Measurements from ENCODE around the gene COX6A2. TPM values are rescaled to one million over a fixed set of nuclear protein-coding genes. Genes with fewer than 3 reads are reported as not detected.

COX6A2 gene
- total and polyA plus RNA-seq, 2 donors (not counting 3 experiments of a cell fraction or from before 2014, with no cell fraction given), result not detected

DNA sequence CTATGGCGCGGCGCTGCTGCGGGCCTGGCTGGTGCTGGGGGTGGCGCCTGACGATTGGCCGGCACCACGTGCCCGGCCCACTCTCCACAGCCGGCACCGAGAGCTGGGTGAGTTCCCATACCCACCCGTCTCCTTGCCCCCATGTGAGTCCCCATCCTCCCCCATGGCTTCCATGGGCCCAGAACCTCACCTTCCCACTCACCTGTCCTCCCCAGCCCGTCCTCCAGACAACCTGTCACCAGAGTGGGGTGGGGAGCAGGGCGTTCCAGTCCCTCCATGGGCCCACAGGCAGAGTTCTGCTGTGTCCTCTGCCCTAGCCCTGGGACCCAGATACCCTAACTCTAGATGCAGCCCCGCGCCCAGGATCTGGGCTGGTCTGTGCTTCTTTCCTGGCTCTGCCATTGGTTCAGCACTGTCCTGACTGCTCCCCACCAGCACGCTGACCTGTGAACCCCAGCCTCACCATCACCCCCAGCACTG lies 36.7 kb upstream of the COX6A2 start:
- Histone ChIP-seq H2AFZ (ENCODE audit: low read depth, low read length) (no peak overlapping the region), H3K36me3 (ENCODE audit: control insufficient read depth in 2 of 2, extremely low read depth in 1 of 2, insufficient read depth in 2 of 2, low read length in 2 of 2) (peaks cover 6 to 27% of the 10 kb centered on the region in 2 experiments), H3K27me3 (ENCODE audit: control insufficient read depth in 2 of 2, insufficient read depth in 2 of 2, low read length in 2 of 2) (no peaks in the 10 kb centered on the region), H3K79me2 (ENCODE audit: control insufficient read depth, insufficient read depth, low read length) (peaks cover 9% of the 10 kb centered on the region), H3K4me3 (replicated peaks in 1 of 3; ENCODE audit: insufficient read depth in 1 of 3, low read depth in 1 of 3, low read length in 3 of 3) (no peak overlapping the region), H3K27ac (ENCODE audit: insufficient read depth, low read depth, low read length) (no peak overlapping the region), H3K4me2 (ENCODE audit: insufficient read depth, low read length) (no peak overlapping the region), H3K9me1 (replicated peaks; ENCODE audit: control insufficient read depth, extremely low read depth, insufficient read depth, low read length) (no peaks in the 10 kb centered on the region), H3K9me3 (replicated peaks; ENCODE audit: control insufficient read depth, insufficient read depth, low read length) (no peaks in the 10 kb centered on the region), H3K9ac (replicated peaks; ENCODE audit: extremely low read depth, insufficient read depth, low read length) (no peak overlapping the region), H4K20me1 (replicated peaks; ENCODE audit: control insufficient read depth, extremely low read depth, insufficient read depth, low read length) (no peaks in the 10 kb centered on the region), H3K4me1 (ENCODE audit: control insufficient read depth, extremely low read depth, insufficient read depth, low read length) (peaks cover 8% of the 10 kb centered on the region)
- ChIA-PET POLR2A (no interaction called here), CTCF (no interaction called here)
- TF ChIP-seq POLR2AphosphoS5 (IDR thresholded peaks at IDR 0.05; ENCODE audit: insufficient read depth, low read depth, low read length), result no peak
- no peak for TF ChIP-seq MYC (IDR thresholded peaks at IDR 0.05; ENCODE audit: low read depth, low read length)
- DNase-seq (ENCODE audit: low read depth, low spot score), result no peak
- dilution Hi-C loops (cut with MboI; ENCODE audit: extremely low pct_ligation_motif_present, low sequenced_read_pairs) (no loop called here), intact Hi-C loops (cut with micrococcal nuclease) (no loop called here)
- BruUV-seq (replicated peaks), result no TSS peak
- no peak for FAIRE-seq

DNA sequence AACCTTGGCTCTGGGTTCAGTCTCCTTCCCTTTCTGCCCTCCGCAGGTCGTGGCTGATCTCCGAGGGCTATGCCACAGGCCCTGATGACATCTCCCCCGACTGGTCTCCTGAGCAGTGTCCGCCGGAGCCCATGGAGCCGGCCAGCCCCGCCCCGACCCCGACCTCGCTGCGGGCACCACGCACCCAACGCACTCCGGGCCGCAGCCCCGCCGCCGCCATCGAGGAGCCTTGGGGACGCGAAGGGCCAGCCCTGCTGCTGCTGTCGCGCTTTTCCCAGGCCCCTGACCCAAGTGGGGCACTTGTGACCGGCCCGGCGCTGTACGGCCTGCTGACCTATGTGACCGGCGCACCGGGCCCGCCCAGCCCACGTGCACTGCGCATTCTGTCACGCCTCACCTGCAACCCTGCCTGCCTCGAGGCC lies 36.2 kb upstream of the COX6A2 start:
- BruUV-seq (replicated peaks), result no TSS peak
- Histone ChIP-seq H3K4me1 (ENCODE audit: control insufficient read depth, extremely low read depth, insufficient read depth, low read length) (peaks cover 8% of the 10 kb centered on the region), H3K9me1 (replicated peaks; ENCODE audit: control insufficient read depth, extremely low read depth, insufficient read depth, low read length) (no peaks in the 10 kb centered on the region), H3K36me3 (ENCODE audit: control insufficient read depth in 2 of 2, extremely low read depth in 1 of 2, insufficient read depth in 2 of 2, low read length in 2 of 2) (peaks cover 6 to 27% of the 10 kb centered on the region in 2 experiments), H3K9me3 (replicated peaks; ENCODE audit: control insufficient read depth, insufficient read depth, low read length) (no peaks in the 10 kb centered on the region), H3K4me3 (replicated peaks in 1 of 3; ENCODE audit: insufficient read depth in 1 of 3, low read depth in 1 of 3, low read length in 3 of 3) (no peak overlapping the region), H3K27ac (ENCODE audit: insufficient read depth, low read depth, low read length) (no peak overlapping the region), H3K4me2 (ENCODE audit: insufficient read depth, low read length) (no peak overlapping the region), H3K27me3 (ENCODE audit: control insufficient read depth in 2 of 2, insufficient read depth in 2 of 2, low read length in 2 of 2) (no peaks in the 10 kb centered on the region), H2AFZ (ENCODE audit: low read depth, low read length) (no peak overlapping the region), H3K9ac (replicated peaks; ENCODE audit: extremely low read depth, insufficient read depth, low read length) (no peak overlapping the region), H4K20me1 (replicated peaks; ENCODE audit: control insufficient read depth, extremely low read depth, insufficient read depth, low read length) (no peaks in the 10 kb centered on the region), H3K79me2 (ENCODE audit: control insufficient read depth, insufficient read depth, low read length) (peaks cover 9% of the 10 kb centered on the region)
- intact Hi-C loops (cut with micrococcal nuclease) (no loop called here), dilution Hi-C loops (cut with MboI; ENCODE audit: extremely low pct_ligation_motif_present, low sequenced_read_pairs) (no loop called here)
- POLR2A ChIA-PET, result no interaction called here
- FAIRE-seq (no peak), DNase-seq (ENCODE audit: low read depth, low spot score) (no peak)
- TF ChIP-seq, protein P1, sequence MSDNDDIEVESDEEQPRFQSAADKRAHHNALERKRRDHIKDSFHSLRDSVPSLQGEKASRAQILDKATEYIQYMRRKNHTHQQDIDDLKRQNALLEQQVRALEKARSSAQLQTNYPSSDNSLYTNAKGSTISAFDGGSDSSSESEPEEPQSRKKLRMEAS (IDR thresholded peaks at IDR 0.05; ENCODE audit: insufficient read depth, insufficient read length), result no peak
- no peak for TF ChIP-seq EZH2 (IDR thresholded peaks at IDR 0.05; ENCODE audit: borderline replicate concordance, low read depth, low read length, severe bottlenecking)
- no peak for TF ChIP-seq GATA2 (IDR thresholded peaks at IDR 0.05; ENCODE audit: insufficient read depth, insufficient read length, low read depth, low read length)
- TF ChIP-seq JUN (IDR thresholded peaks at IDR 0.05; ENCODE audit: borderline replicate concordance, insufficient read depth, insufficient read length, low read depth), result no peak
- no peak for TF ChIP-seq MYC (IDR thresholded peaks at IDR 0.05; ENCODE audit: low read depth, low read length)
- TF ChIP-seq, protein P2, sequence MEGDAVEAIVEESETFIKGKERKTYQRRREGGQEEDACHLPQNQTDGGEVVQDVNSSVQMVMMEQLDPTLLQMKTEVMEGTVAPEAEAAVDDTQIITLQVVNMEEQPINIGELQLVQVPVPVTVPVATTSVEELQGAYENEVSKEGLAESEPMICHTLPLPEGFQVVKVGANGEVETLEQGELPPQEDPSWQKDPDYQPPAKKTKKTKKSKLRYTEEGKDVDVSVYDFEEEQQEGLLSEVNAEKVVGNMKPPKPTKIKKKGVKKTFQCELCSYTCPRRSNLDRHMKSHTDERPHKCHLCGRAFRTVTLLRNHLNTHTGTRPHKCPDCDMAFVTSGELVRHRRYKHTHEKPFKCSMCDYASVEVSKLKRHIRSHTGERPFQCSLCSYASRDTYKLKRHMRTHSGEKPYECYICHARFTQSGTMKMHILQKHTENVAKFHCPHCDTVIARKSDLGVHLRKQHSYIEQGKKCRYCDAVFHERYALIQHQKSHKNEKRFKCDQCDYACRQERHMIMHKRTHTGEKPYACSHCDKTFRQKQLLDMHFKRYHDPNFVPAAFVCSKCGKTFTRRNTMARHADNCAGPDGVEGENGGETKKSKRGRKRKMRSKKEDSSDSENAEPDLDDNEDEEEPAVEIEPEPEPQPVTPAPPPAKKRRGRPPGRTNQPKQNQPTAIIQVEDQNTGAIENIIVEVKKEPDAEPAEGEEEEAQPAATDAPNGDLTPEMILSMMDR (IDR thresholded peaks at IDR 0.05; ENCODE audit: extremely low read depth in 1 of 2, insufficient read depth in 1 of 2, low read depth in 1 of 2, low read length in 2 of 2), result no peak
- CTCF ChIA-PET, result no interaction called here
